SU-DHL-6 (cell line): ENCODE results near the gene AMN.

Experiments used
- EZH2phosphoT487 ChIP-seq: fragments of 200-600 bp; sonication (generic), shearing (Covaris generic); conservative IDR thresholded peaks from 2 replicates; pipeline ENCODE4 v1.6.1; 2018; ENCODE audit warnings: mild to moderate bottlenecking, antibody characterized with exemption, low read length, moderate library complexity, mixed read lengths
- TF ChIP-seq, protein P1 (sequence below): fragments of 200-600 bp; sonication (generic); IDR thresholded peaks from one replicate; pipeline ENCODE4 v1.5.1; 2017; ENCODE audit warnings: antibody characterized with exemption, mild to moderate bottlenecking, low read length, moderate library complexity; ENCODE audit not compliant: insufficient read depth, poor library complexity, severe bottlenecking

DNA sequence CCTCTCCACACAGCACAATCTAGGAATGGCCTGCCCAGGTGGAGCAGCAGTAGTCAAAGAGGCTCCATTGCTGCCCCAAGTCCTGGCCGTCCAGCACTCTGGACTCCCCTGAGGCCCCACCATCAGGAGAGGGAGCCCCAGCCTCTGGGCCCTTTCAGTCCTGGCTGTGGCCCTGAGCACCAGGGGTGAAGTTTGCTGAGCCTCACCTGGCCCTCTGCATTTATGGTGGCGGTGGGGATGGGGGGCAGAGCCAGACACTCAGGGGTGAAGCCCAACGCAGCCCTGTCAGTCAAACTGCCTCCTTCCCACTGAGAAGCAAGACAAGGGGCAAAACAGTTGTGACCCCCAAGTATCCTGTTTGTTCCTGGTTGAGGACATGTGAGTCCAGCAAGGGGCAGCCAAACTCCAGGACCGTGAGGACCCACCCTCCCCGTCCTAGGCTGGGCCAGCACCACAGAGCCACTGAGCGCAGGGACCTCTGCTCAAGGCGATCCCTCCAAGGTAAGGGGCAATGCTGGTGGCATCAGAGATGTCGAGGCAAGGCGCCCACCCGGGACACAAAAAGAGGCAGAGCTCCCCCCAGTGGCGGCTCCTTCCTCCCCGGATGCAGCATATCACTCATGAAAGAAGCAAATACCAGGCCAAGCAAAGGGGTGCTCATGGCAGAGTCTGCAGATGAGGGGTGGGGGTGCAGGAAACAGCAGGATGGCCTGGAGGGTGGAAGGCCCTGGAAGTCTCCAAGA, 4.8 kb upstream of the AMN start:
- TF ChIP-seq, protein P1, sequence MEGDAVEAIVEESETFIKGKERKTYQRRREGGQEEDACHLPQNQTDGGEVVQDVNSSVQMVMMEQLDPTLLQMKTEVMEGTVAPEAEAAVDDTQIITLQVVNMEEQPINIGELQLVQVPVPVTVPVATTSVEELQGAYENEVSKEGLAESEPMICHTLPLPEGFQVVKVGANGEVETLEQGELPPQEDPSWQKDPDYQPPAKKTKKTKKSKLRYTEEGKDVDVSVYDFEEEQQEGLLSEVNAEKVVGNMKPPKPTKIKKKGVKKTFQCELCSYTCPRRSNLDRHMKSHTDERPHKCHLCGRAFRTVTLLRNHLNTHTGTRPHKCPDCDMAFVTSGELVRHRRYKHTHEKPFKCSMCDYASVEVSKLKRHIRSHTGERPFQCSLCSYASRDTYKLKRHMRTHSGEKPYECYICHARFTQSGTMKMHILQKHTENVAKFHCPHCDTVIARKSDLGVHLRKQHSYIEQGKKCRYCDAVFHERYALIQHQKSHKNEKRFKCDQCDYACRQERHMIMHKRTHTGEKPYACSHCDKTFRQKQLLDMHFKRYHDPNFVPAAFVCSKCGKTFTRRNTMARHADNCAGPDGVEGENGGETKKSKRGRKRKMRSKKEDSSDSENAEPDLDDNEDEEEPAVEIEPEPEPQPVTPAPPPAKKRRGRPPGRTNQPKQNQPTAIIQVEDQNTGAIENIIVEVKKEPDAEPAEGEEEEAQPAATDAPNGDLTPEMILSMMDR = peak; percentile 70
- no peak for TF ChIP-seq EZH2phosphoT487
